PFSK-1 (cell line): ENCODE results near the gene DBF4B.

Source experiments
- POLR2AphosphoS5 ChIP-seq: IDR thresholded peaks from 2 replicates; pipeline ENCODE4 v1.6.1; 2012; ENCODE audit warnings: low read depth, mild to moderate bottlenecking, control low read depth, low read length, moderate library complexity
- TAF1 ChIP-seq: IDR thresholded peaks from 2 replicates; pipeline ENCODE4 v1.6.1; 2012; ENCODE audit warnings: low read length, control low read depth, borderline replicate concordance; ENCODE audit not compliant: insufficient read depth

DNA sequence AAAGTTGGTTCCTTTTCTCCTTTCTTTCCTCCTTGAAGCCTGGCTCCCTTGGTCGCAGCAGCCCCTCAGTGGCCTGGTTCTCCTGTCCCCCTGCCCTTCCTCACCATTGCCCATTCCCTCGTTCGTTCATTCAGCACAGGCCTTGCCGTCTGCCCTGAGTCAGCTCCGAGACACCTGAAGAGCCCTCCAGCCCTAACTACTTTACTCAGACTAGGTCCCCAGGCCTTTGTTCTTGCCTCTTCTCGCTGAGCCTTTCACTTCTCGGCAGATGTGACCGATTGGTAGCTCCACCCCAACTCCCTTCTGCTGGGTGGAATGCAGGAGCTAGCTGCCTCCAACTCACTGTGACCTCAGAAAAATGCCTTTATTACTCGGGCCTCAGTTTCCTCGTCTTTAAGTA lies 43.3 kb downstream of the DBF4B start:
- TF ChIP-seq TAF1 (no peak), POLR2AphosphoS5 (no peak)
